Common myeloid progenitor, CD34-positive (primary cell): ENCODE measurements around the gene SULT4A1.

Experiments used
- CTCF ChIA-PET: fragments of 350-600 bp; sonication (Branson Sonifier 250); formaldehyde crosslinking; loops from one replicate; lab custom pipeline; 2021; ENCODE audit warnings: antibody characterized with exemption; lab: Charles Lee
- POLR2A ChIA-PET: fragments of 350-600 bp; sonication (Branson Sonifier 250); formaldehyde crosslinking; loops from one replicate; lab custom pipeline; 2021; ENCODE audit warnings: antibody characterized with exemption; lab: Charles Lee
- DNase-seq, 3 donors: peaks; one replicate each; pipeline versions ENCODE4 v3.0.0 to v3.0.0-alpha.2; 2013
- H3K27ac ChIP-seq, 2 experiments: 1 replicate in 1 of 2; 2 replicates in 1 of 2; pipeline ENCODE4 v1.7.0; 2013; ENCODE audit warnings: inconsistent platforms in 2 of 2, low read length in 2 of 2, mild to moderate bottlenecking in 2 of 2, low read depth in 1 of 2, moderate library complexity in 1 of 2; ENCODE audit not compliant: severe bottlenecking in 2 of 2, insufficient read depth in 1 of 2, poor library complexity in 1 of 2
- H3K27me3 ChIP-seq, 5 experiments: replicated peaks in 2 of 5; 1 replicate in 3 of 5; 2 replicates in 2 of 5; pipeline versions ENCODE4 v1.6.1 to v1.7.0; 2013; ENCODE audit warnings: low read length in 4 of 5, mild to moderate bottlenecking in 2 of 5, moderate library complexity in 2 of 5, inconsistent platforms in 1 of 5; ENCODE audit not compliant: insufficient read depth in 5 of 5, control insufficient read depth in 4 of 5
- H3K36me3 ChIP-seq, 4 experiments: 1 replicate in 2 of 4; 2 replicates in 2 of 4; pipeline versions ENCODE4 v1.6.1 to v1.7.0; 2013; ENCODE audit warnings: low read length in 3 of 4, control low read depth in 1 of 4, mild to moderate bottlenecking in 1 of 4; ENCODE audit not compliant: control insufficient read depth in 4 of 4, insufficient read depth in 4 of 4
- H3K4me1 ChIP-seq, 4 experiments: 1 replicate in 3 of 4; 2 replicates in 1 of 4; pipeline versions ENCODE4 v1.6.1 to v1.7.1; 2013; ENCODE audit warnings: low read length in 3 of 4, mild to moderate bottlenecking in 3 of 4, control low read depth in 1 of 4, inconsistent platforms in 1 of 4, moderate library complexity in 1 of 4; ENCODE audit not compliant: control insufficient read depth in 4 of 4, insufficient read depth in 4 of 4; ENCODE audit errors: control extremely low read depth in 1 of 4
- H3K4me3 ChIP-seq, 7 experiments: 1 replicate in 4 of 7; 2 replicates in 3 of 7; pipeline versions ENCODE4 v1.5.1 to v1.7.0; 2013; ENCODE audit warnings: mild to moderate bottlenecking in 7 of 7, low read length in 6 of 7, moderate library complexity in 6 of 7, inconsistent platforms in 2 of 7, low read depth in 2 of 7, control low read depth in 1 of 7; ENCODE audit not compliant: insufficient read depth in 4 of 7, control insufficient read depth in 1 of 7; ENCODE audit errors: extremely low read depth in 1 of 7
- H3K9me3 ChIP-seq, 5 experiments: 1 replicate in 4 of 5; 2 replicates in 1 of 5; pipeline versions ENCODE4 v1.6.1 to v1.7.1; 2013; ENCODE audit warnings: low read length in 4 of 5, mild to moderate bottlenecking in 2 of 5, inconsistent platforms in 1 of 5, low read depth in 1 of 5, moderate library complexity in 1 of 5; ENCODE audit not compliant: control insufficient read depth in 4 of 5, insufficient read depth in 2 of 5; ENCODE audit errors: control extremely low read depth in 1 of 5
- WGBS: methylation state at CpG from one replicate; pipeline ENCODE4 v1.1.5; 2013; ENCODE audit not compliant: insufficient coverage; 5-methylcytosine and 5-hydroxymethylcytosine counted together

SULT4A1 gene

DNA sequence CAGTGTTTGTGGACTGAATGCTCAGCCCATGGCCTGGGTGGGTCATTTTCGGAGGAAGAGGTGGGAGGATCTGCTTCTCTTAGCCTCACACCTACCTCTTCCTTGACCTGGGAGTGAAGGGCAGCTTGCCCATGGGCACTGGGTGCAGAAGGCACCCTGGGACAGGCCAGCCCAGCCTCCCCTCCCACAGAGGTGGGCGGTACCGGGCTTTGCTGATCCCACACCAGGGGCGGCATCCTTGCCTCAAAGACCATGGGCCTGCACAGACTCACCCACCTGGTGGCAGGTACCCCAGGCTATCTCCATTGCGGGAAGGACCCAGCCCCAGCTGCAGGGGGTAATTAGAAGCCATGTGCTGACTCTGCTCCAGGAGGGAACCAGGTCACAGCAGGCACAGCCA lies 31.0 kb upstream of the SULT4A1 start:
- peaks cover 0 to 75% (median 24%) of the 10 kb centered on the region in 5 experiments for H3K27me3 ChIP-seq

DNA sequence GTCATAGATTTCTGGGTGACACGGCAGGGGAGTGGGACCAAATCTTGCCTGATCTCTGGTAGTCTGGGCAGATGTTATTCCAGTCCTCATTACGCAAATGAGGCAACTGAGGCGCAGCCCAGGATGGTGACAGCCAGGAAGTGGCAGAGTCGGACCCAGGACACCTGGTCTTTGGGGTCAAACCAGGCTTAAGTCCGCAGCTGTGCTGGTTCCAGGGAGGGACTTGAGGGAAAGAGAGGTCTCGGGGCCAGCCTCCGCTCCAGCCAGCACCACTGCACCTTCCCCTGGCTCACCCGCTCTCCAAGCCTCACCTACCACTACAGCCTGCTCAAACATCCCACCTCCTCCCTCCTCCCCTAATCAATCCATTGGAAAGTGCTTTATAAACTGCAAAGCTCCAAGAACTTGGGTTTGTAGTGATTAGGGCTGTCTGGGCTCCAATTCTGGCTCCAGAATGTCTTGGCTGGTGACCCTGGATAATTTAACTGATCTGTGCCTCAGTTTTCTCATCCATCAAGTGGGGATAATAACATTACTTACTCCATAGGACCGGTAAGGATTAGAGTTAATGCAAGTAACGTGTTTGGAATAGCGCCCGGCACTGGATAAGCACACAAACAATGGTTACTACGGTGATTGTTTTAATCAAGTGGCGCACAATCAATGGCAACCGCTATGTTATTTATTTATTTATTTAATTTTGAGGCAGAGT lies 30.0 kb upstream of the SULT4A1 start:
- no peak overlapping the region for H3K27ac ChIP-seq
- H3K36me3 ChIP-seq: no peaks in the 10 kb centered on the region
- H3K4me1 ChIP-seq: peaks cover 0 to 8% (median 4%) of the 10 kb centered on the region in 4 experiments
- H3K27me3 ChIP-seq: peaks cover 0 to 83% (median 24%) of the 10 kb centered on the region in 5 experiments
- ChIA-PET POLR2A (no interaction called here), CTCF (interaction anchor here (1.6 kb wide), 1 partner anchor 10 kb away, joined by 4 read pairs; no protein-coding TSS in a partner anchor)
- no peak for DNase-seq
- no peak overlapping the region for H3K4me3 ChIP-seq
- H3K9me3 ChIP-seq: no peaks in the 10 kb centered on the region
- WGBS: 62% methylated on average over 10 of the region's 15 CpGs

More for the DNA sequence above, 31.0 kb upstream of the SULT4A1 start:
- WGBS: 90% methylated on average over 5 of the region's 5 CpGs
- Histone ChIP-seq H3K36me3 (no peaks in the 10 kb centered on the region), H3K4me1 (peaks cover 0 to 8% (median 4%) of the 10 kb centered on the region in 4 experiments), H3K4me3 (no peak overlapping the region), H3K9me3 (no peaks in the 10 kb centered on the region), H3K27ac (no peak overlapping the region)
- CTCF ChIA-PET: no interaction called here
- DNase-seq: no peak
- POLR2A ChIA-PET: no interaction called here

DNA sequence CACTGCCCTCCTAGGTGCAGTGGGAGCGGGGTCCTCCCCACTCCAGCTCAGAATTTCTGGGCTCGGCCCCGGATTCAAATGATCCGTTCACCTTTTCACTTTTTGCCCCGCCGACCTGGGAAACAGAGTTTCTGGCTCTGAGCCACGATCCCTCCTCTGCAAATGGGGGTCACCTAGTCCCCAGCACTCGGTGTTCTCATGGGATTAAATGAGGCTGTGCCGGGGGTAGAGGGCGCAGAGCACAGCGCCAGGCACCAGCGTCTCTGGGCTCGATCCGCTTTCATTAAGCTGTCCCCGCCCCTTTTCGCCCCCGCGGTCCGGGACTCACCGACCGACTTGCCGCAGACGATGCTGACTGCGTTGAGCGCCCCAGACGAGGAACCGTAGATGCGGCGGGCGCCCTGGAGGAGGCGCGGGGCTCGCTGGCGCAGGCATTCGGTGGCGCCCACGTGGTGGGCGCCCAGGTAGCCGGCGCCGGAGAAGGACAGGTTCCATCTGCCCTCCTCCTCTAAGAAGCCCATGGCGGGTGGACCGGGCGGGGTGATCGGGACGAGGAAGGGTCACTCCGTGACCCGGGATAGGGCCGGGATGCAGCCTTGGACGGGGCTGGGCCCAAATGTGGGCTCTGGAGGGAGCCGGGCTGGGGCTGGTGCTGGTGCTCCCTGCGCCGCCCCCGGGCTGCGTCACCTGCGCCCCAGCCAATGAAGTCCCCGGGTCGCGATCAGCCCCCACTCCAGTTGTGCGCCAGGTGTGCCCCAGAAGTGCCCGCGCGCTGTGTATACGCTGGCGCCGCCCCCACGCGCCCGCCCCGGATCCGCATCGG lies 29.3 kb upstream of the SULT4A1 start, which contains the start of gene PNPLA5:
Gene PNPLA5, minus strand, starts transcription at position 654 of the 823 bp plus-strand sequence. Its CDS starts 133 bp downstream, at position 521.
- POLR2A ChIA-PET: no interaction called here

DNA sequence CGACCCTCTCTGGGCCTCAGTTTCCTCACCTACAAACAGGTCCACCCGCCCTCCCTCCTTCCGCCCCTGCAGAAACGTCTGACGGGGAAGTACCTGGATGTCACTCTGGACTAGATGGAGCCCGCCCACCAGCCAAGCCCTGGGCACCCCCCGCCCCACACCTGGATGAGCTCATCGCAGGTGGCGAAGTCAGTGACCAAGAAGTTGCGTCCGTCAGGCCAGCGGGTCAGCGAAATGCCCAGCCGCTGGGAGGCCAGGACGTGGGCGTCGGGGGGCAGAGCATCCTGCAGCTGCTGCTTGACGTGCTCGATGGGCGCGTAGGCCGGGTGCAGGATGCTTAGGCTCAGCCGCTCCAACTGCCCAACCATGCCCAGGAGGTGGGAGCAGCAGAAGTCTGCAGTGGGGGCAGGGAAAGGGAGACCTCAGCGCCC lies 28.6 kb upstream of the SULT4A1 start:
- Histone ChIP-seq H3K4me1 (peaks cover 0 to 8% (median 4%) of the 10 kb centered on the region in 4 experiments), H3K27me3 (peaks cover 0 to 79% (median 24%) of the 10 kb centered on the region in 5 experiments), H3K9me3 (no peaks in the 10 kb centered on the region), H3K27ac (no peak overlapping the region), H3K36me3 (no peaks in the 10 kb centered on the region), H3K4me3 (no peak overlapping the region)
- no peak for DNase-seq
- ChIA-PET POLR2A (no interaction called here), CTCF (interaction anchor here (1.1 to 1.6 kb wide), 2 partner anchors 9 to 13 kb away, joined by 3 to 4 read pairs; no protein-coding TSS in a partner anchor)
- 24% methylated on average over 18 of the region's 24 CpGs for WGBS

More for the DNA sequence above, 29.3 kb upstream of the SULT4A1 start, which contains the start of gene PNPLA5:
- CTCF ChIA-PET: interaction anchor here (1.6 kb wide), 1 partner anchor 9 kb away, joined by 4 read pairs; no protein-coding TSS in a partner anchor
- Histone ChIP-seq H3K27ac (no peak within 1 kb of the TSS), H3K36me3 (no peaks in the 10 kb centered on the region), H3K27me3 (peaks cover 0 to 84% (median 24%) of the 10 kb centered on the region in 5 experiments), H3K4me1 (peaks cover 0 to 8% (median 4%) of the 10 kb centered on the region in 4 experiments), H3K9me3 (no peaks in the 10 kb centered on the region), H3K4me3 (no peak within 1 kb of the TSS)
- peak in 2 of 3 donors; percentile 20 for DNase-seq
- 3% methylated on average over 61 of the region's 72 CpGs for WGBS

DNA sequence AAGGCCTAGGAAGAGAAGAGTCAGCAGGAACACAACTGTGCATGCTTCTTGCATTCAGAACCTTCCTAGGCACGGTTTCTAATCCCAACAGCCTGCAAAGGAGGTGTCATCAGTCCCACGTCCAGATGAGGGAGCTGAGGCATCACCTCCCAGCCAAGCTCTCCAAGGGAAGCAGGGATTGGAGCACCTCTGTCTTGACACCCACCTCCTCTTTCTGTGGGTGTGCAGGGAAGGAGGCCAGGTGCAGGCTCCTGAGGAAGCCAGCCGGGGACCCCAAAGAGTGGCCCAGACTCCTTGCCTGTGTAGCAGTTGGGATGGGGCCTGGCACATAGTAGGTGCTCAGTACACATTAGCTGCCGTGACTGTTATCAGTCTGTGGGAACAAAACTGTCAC lies 27.5 kb upstream of the SULT4A1 start:
- WGBS: 46% methylated on average over 4 of the region's 4 CpGs
- H3K36me3 ChIP-seq: no peaks in the 10 kb centered on the region
- no peak overlapping the region for H3K4me3 ChIP-seq
- H3K27me3 ChIP-seq: peaks cover 0 to 73% (median 24%) of the 10 kb centered on the region in 5 experiments
- H3K9me3 ChIP-seq: no peaks in the 10 kb centered on the region
- H3K27ac ChIP-seq: no peak overlapping the region
- H3K4me1 ChIP-seq: peaks cover 0 to 8% (median 4%) of the 10 kb centered on the region in 4 experiments
- CTCF ChIA-PET: interaction anchor here (1.1 kb wide), 1 partner anchor 14 kb away, joined by 3 read pairs; no protein-coding TSS in a partner anchor
- POLR2A ChIA-PET: no interaction called here
- DNase-seq: no peak

DNA sequence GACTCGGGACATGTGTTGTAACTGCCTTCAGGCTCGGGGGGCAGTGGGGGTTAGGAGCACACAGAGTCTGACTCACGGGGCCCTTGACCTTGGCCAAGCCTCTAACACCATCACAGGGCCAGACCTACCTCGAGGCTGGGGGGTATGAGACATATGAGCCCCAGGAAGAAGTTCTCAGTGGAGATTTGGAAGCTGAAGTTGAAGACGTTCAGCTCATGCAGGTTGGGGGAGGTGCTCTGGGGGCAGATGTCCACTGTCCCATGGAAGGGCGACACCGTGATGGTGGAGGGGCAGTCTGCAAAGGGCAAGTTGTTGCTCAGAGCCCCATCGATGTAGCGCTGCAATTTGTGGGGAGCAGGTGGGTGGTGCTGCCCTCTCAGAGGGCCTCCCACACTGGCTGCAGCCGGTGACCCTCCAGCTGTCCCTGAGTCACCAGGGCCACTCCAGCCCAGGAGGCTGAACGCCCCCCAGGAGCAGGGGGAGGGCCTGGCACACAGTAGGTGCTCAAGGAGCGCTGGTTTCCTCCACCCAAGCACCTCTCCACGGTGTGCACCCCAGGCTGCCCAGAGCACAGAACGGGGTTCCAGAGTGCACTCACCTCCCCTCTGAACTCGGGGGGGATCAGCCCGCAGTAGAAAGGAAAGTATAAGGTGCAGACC lies 27.0 kb upstream of the SULT4A1 start:
- DNase-seq: no peak
- Histone ChIP-seq H3K36me3 (no peaks in the 10 kb centered on the region), H3K27ac (no peak overlapping the region), H3K4me1 (peaks cover 0 to 8% (median 4%) of the 10 kb centered on the region in 4 experiments), H3K4me3 (no peak overlapping the region), H3K9me3 (no peaks in the 10 kb centered on the region), H3K27me3 (peaks cover 0 to 69% (median 22%) of the 10 kb centered on the region in 5 experiments)
- WGBS: 83% methylated on average over 16 of the region's 16 CpGs
- CTCF ChIA-PET: no interaction called here
- POLR2A ChIA-PET: no interaction called here
